Mononuclear cell (primary cell): ENCODE data around the gene C4A. TPM values are rescaled to one million over a fixed set of nuclear protein-coding genes. Genes with fewer than 3 reads are reported as not detected.

Experiments
- H3K27me3 ChIP-seq: 2 replicates; pipeline ENCODE4 v1.6.0; 2011; ENCODE audit warnings: low read length, control low read depth; ENCODE audit not compliant: insufficient read depth
- H3K4me1 ChIP-seq: 2 replicates; pipeline ENCODE4 v1.5.1; 2011; ENCODE audit warnings: mild to moderate bottlenecking, low read length, control low read depth; ENCODE audit not compliant: insufficient read depth
- H3K4me3 ChIP-seq: 2 replicates; pipeline ENCODE4 v1.5.1; 2011; ENCODE audit warnings: mild to moderate bottlenecking, low read length, moderate library complexity
- H3K9me3 ChIP-seq: 2 replicates; pipeline ENCODE4 v1.5.1; 2011; ENCODE audit warnings: low read depth, mild to moderate bottlenecking, control low read depth, low read length
- total RNA-seq: library from RNA; depleted of rRNA; stranded (reverse); fragments of >200 nt; gene quantifications from one replicate; pipeline ENCODE4 v1.2.3, GENCODE V29; 2012

The C4A gene
- total RNA-seq, 1 donor, result 0.94 TPM

DNA sequence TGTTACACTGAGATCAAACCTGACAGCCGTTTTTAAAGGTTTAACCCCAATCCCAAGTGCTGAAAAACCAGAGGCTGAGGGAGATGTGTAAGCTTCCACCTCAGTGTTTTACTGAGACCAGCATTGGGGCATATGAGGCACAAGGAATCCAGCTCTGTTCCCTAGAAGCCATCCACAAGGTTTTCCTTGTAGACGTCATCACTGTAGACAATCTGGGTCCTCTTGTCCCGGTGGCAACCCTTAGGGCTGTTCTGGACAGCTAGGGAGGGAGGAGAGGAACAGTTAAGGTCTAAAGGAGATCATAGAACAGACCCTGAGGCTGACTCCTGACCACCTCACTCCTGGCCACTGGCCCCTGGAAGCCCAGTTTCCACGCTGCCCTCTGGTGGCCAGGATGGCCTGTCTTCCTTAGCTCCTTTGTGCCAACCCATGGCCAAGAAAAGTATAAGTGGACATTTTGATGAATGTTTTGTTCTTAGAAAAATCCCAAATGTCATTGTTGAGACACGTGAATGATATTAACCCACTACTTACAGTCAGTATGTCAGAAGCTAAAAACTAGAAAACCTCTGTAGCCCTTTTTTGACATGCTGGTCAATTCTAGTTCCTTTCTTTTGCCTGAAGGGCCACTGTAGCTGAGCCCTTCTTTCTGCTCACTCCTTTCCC is 29.6 kb upstream of the C4A start:
- Histone ChIP-seq H3K27me3 (no peaks in the 10 kb centered on the region), H3K4me1 (no peaks in the 10 kb centered on the region), H3K9me3 (no peaks in the 10 kb centered on the region), H3K4me3 (no peak overlapping the region)

DNA sequence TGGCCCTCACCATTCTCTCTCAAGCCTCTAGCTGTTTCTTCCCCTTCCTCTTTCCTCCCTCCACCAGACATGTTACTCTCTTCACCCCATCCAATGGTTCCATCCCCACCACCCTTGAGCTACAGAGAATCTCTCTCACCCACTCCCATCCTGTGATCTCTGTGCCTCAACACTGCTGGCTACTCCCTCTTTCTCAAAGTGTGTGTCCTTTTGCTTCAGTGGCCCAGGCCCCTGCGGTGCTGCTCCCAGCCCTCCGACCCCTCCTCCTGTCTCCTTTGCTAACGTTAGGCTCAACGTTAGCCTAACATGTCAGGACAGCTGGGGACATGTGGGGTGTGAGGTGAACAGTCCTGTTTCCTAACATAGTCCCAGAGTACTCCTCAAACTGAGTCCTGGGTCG is 29.0 kb upstream of the C4A start:
- Histone ChIP-seq H3K9me3 (no peaks in the 10 kb centered on the region), H3K4me1 (peaks cover 2% of the 10 kb centered on the region), H3K27me3 (no peaks in the 10 kb centered on the region), H3K4me3 (no peak overlapping the region)

DNA sequence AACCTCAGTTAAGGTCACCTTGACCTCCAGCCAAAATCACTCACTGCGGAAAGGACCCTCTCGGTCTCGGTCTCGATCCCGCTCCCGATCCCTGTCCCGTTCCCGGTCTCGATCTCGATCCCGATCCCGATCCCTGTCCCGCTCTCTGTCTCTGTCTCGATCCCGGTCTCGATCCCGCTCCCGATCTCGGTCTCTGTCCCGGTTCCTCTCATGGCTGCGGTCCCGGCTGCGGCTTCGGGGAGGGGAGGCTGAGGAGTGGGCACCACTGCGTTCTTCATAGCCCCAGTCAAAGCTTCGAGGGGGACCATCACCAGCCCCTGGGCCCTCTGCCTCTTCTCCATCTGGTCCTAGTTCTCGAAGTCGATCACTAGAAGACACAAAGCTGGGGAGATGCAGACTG is 27.3 kb upstream of the C4A start:
- Histone ChIP-seq H3K4me3 (no peak overlapping the region), H3K9me3 (no peaks in the 10 kb centered on the region), H3K4me1 (peaks cover 13% of the 10 kb centered on the region), H3K27me3 (no peaks in the 10 kb centered on the region)

DNA sequence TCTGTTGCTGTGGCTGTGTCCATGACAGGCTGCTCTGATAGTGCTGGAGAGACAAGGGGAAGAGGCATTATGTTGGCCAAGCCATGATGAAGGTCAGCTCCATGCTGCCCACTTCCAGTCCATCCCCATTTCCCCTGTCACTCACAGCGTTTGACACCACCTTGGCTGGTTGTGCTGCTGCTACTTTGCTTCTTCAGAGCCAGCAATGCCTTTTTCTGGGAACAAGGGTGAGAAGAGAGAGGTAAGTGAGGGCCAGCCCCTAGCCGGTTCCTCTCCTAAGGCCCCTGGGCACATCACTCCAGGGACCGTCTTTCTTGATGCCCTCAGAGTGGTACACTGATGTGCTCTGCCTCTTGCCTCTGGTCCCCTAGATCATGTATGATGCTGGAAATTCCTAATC is 25.1 kb upstream of the C4A start:
- no peak overlapping the region for H3K4me3 ChIP-seq
- peaks cover 21% of the 10 kb centered on the region for H3K4me1 ChIP-seq
- H3K9me3 ChIP-seq, result no peaks in the 10 kb centered on the region
- H3K27me3 ChIP-seq, result no peaks in the 10 kb centered on the region

DNA sequence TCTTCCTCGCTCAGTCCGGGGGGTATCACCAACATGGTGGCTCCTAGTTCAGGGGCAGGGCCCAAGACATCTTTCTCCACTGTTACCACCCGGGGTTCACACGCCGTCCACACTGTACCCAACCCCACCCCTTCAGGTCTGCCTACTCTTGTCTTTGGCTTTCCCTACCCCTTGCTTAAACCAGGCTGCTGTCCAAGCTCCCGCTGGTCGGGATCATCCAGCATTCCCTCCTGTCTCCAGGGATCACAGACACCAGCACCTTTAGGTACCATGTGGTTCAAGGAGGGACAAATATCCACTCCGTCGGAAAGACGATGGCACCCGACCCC is 23.5 kb upstream of the C4A start:
- no peaks in the 10 kb centered on the region for H3K9me3 ChIP-seq
- peak overlapping the region; percentile 90 for H3K4me3 ChIP-seq
- no peaks in the 10 kb centered on the region for H3K27me3 ChIP-seq
- H3K4me1 ChIP-seq, result peaks cover 21% of the 10 kb centered on the region

DNA sequence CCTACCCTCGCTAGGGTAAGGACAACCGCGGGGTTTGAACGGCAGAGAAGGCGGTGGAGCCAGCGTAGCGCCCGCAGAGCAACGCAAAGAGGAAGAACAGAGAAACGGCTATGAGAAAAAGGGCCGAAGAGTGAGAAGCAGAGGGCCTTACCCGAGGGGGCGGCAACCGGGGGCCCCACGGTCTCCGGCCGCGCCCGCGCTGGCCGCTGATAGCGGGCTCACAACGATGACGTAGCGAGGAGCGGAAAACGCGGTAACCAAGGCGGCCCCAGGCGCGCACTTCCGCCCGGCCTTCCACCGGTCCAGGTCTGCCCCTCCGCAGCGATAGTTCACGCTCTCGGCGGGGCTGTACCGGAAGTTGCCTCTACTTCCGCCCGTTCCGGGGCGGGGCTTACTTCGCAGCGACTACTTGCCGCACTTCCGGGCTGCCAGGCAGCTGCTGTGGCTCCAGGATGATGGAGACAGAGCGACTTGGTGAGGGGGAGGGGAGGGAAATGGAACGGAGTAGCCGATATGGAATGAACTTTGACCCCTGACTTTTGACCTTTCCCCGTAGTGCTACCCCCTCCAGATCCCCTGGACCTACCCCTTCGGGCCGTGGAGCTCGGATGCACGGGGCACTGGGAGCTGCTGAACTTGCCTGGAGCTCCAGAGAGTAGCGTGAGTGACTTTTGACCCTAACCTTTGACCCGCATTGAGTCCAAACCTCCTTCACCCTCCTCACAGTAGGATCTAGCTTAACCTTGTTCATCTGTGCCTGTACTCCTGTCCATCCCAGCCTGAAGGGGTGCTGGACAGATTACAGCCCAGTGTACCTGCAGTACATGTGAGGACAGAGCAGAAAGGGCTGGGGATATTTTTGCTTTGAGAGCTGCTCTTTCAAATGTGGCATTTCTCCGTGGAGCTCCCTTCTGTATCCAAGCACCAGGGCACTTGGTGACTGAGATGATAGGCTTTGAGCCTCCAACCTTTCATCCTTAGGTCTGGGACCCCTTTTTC is 22.8 kb upstream of the C4A start, which contains the start of the genes NELFE and SKIC2:
NELFE (minus strand) TSS at position 231 of the 999 bp plus-strand sequence. CDS start 525 bp downstream, outside the sequence.
SKIC2 (plus strand) TSS at position 435 of the 999 bp plus-strand sequence; CDS start at position 453, 18 bp downstream.
- Histone ChIP-seq H3K4me1 (peaks cover 21% of the 10 kb centered on the region), H3K9me3 (no peaks in the 10 kb centered on the region), H3K4me3 (peak within 1 kb of the TSS; percentile 90), H3K27me3 (no peaks in the 10 kb centered on the region)

DNA sequence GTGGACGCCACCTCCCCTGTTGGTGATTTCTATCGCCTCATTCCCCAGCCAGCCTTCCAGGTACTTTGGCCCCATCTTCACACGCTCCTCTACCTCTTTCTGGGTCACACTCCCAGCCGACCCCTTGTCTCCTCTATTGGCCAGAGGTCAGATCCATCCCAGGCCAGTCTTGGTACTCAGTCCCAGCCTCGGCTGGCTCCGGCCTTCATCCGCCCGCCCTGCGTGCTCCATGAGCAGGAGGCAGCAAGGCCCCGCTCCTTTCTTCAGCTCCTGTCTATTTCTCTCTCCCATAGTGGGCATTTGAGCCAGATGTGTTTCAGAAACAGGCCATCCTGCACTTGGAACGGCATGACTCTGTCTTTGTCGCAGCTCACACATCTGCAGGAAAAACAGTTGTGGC is 20.2 kb upstream of the C4A start:
- Histone ChIP-seq H3K27me3 (no peaks in the 10 kb centered on the region), H3K9me3 (no peaks in the 10 kb centered on the region), H3K4me1 (peaks cover 21% of the 10 kb centered on the region), H3K4me3 (no peak overlapping the region)

DNA sequence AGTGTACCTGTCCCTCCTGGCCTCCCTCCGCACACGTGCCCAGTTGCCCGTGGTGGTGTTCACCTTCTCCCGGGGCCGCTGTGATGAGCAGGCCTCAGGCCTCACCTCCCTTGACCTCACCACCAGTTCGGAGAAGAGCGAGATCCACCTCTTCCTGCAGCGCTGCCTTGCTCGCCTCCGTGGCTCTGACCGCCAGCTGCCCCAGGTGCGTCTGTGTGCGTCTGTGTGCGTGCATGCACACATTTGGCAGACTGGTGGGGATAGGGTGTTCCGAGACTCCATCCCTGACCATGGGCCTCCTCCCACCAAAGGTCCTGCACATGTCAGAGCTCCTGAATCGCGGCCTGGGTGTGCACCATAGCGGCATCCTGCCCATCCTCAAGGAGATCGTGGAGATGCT is 17.9 kb upstream of the C4A start:
- H3K27me3 ChIP-seq, result no peaks in the 10 kb centered on the region
- H3K4me1 ChIP-seq, result peaks cover 12% of the 10 kb centered on the region

DNA sequence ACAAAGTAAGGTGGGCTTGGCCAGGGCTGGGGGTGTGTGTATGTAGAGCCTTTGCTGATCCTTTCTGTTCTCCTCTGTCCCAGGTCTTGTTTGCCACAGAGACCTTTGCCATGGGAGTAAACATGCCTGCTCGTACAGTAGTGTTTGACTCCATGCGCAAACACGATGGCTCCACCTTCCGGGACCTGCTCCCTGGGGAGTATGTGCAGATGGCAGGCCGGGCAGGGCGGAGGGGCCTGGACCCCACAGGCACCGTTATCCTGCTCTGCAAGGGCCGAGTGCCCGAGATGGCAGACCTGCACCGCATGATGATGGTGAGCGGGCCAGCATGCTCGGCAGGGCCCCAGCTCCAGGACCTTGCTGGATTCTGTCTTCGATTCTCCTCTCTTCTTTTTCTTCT is 16.2 kb upstream of the C4A start:
- no peaks in the 10 kb centered on the region for H3K9me3 ChIP-seq
- H3K4me1 ChIP-seq, result peaks cover 2% of the 10 kb centered on the region
- H3K27me3 ChIP-seq, result no peaks in the 10 kb centered on the region
- no peak overlapping the region for H3K4me3 ChIP-seq

More for the DNA sequence above, 17.9 kb upstream of the C4A start:
- H3K4me3 ChIP-seq, result no peak overlapping the region
- H3K9me3 ChIP-seq, result no peaks in the 10 kb centered on the region

DNA sequence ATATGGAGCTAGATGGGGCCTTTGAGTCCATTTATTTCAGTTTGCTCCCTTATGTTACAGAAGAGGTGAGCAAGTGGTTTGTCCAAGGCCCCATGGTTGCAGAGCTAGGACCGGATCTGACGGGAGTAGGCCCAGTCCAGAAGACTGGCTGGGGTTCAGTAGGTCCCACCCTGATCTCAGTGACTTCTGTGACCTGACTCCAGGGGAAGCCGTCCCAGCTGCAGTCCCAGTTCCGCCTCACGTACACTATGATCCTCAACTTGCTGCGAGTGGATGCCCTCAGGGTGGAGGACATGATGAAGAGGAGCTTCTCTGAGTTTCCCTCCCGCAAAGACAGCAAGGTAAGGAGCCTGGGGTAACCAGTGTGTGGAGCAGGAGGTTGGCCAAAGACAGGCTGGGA is 15.4 kb upstream of the C4A start:
- Histone ChIP-seq H3K27me3 (no peaks in the 10 kb centered on the region), H3K4me1 (peaks cover 10% of the 10 kb centered on the region), H3K9me3 (no peaks in the 10 kb centered on the region), H3K4me3 (no peak overlapping the region)

DNA sequence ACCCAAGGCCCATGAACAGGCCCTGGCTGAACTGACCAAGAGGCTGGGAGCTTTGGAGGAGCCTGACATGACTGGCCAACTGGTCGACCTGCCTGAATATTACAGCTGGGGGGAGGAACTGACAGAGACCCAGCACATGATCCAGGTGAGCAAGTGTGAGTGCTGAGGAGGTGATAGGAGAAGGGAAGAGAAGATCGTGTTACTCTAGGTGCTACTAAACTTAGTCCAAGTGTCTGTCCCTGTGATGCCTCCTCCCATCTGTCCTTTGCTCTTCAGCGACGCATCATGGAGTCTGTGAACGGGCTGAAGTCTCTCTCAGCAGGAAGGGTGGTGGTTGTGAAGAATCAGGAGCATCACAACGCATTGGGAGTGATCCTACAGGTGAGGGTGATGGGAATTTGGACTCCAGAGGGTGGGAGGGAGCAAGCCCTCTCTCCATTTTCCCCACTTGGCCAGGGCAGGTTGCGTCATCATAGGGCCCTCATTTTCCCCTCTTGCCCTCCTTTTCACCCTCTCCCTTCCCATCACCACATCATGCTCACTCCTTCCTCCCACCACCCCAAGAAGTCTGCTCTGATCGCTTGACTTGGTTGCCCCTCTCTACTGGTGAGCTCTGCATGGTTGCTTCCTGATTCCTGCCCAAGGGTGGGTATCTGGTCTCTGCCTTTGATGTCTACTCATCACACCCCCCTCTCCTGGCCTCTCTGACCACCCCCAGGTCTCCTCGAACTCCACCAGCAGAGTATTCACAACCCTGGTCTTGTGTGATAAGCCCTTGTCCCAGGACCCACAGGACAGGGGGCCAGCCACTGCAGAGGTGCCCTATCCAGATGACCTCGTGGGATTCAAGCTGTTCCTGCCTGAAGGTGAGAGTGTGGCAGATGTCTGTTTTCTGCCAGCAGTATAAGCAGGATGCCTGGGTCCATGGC is 14.6 kb upstream of the C4A start:
- H3K4me3 ChIP-seq, result no peak overlapping the region
- H3K27me3 ChIP-seq, result no peaks in the 10 kb centered on the region
- H3K4me1 ChIP-seq, result peaks cover 12% of the 10 kb centered on the region
- H3K9me3 ChIP-seq, result no peaks in the 10 kb centered on the region

DNA sequence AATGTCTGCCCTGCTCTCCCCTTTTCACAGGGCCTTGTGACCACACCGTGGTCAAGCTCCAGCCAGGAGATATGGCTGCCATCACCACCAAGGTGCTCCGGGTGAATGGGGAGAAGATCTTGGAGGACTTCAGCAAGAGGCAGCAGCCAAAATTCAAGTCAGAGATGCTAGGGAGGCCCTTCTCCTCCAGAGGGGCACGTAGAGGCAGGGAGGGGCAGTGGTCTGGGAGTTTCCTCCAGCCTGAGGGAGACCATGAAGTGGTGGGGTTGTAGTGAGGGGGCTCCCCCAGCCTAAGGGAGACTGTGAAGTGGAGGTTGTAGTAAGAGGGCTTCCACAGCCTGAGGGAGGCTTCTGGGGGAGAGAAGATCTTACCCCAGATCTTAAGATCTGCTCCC is 13.9 kb upstream of the C4A start:
- Histone ChIP-seq H3K4me1 (peaks cover 17% of the 10 kb centered on the region), H3K27me3 (no peaks in the 10 kb centered on the region), H3K4me3 (no peak overlapping the region), H3K9me3 (no peaks in the 10 kb centered on the region)

DNA sequence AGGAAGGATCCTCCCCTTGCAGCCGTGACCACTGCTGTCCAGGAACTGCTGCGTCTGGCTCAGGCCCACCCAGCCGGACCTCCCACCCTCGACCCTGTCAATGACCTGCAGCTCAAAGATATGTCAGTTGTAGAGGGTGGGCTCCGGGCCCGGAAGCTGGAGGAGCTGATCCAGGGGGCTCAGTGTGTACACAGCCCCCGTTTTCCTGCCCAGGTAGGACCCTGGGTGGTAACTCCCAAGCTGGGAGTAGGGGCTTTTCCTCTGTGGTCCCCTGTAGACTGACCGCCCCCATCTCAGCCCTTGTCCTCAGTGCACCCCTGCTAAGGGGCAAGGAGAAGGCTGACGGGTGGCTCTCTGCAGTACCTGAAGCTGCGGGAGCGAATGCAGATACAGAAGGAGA is 13.5 kb upstream of the C4A start:
- peaks cover 21% of the 10 kb centered on the region for H3K4me1 ChIP-seq
- no peaks in the 10 kb centered on the region for H3K27me3 ChIP-seq
- H3K4me3 ChIP-seq, result no peak overlapping the region
- H3K9me3 ChIP-seq, result no peaks in the 10 kb centered on the region

DNA sequence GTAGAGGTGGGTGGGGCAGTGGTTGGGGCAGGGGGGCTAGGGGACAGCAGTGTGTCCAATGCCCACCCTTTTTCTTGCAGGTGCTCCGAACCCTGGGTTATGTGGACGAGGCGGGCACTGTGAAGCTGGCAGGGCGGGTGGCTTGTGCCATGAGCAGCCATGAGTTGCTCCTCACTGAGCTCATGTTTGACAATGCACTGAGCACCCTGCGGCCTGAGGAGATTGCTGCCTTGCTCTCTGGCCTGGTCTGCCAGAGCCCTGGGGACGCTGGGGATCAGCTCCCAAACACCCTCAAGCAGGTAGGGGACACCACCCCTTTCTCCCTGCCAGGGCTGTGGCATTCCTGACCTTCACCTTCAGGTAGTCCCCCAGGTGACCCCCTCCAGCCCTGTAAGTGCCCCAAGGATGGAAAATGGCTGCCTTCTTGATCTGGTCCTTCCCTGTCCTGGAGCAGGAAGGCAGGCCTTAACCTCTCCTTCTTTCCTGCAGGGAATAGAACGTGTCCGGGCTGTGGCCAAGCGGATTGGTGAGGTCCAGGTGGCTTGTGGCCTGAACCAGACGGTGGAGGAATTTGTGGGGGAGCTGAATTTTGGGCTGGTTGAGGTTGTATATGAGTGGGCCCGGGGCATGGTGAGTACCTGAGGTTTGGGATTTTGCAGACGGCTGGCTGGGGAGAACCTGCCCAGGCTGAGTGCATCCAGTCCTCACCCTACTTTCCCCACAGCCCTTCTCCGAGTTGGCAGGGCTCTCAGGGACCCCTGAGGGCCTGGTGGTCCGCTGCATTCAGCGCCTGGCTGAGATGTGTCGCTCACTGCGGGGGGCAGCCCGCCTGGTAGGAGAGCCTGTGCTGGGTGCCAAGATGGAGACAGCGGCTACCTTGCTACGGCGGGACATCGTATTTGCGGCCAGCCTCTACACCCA is 12.8 kb upstream of the C4A start:
- Histone ChIP-seq H3K27me3 (no peaks in the 10 kb centered on the region), H3K4me1 (peaks cover 25% of the 10 kb centered on the region), H3K4me3 (no peak overlapping the region), H3K9me3 (no peaks in the 10 kb centered on the region)
